Measurements from ENCODE around the gene ZNRF3.

GRCh38 chr22:28892175-28892731 is 8.9 kb downstream of the ZNRF3 start:
- no peak for TF ChIP-seq POLR2AphosphoS5 (IDR thresholded peaks at IDR 0.05)
- no peak for TF ChIP-seq CTCF (IDR thresholded peaks at IDR 0.05; ENCODE audit: poor library complexity, severe bottlenecking)
- TF ChIP-seq, protein P1, sequence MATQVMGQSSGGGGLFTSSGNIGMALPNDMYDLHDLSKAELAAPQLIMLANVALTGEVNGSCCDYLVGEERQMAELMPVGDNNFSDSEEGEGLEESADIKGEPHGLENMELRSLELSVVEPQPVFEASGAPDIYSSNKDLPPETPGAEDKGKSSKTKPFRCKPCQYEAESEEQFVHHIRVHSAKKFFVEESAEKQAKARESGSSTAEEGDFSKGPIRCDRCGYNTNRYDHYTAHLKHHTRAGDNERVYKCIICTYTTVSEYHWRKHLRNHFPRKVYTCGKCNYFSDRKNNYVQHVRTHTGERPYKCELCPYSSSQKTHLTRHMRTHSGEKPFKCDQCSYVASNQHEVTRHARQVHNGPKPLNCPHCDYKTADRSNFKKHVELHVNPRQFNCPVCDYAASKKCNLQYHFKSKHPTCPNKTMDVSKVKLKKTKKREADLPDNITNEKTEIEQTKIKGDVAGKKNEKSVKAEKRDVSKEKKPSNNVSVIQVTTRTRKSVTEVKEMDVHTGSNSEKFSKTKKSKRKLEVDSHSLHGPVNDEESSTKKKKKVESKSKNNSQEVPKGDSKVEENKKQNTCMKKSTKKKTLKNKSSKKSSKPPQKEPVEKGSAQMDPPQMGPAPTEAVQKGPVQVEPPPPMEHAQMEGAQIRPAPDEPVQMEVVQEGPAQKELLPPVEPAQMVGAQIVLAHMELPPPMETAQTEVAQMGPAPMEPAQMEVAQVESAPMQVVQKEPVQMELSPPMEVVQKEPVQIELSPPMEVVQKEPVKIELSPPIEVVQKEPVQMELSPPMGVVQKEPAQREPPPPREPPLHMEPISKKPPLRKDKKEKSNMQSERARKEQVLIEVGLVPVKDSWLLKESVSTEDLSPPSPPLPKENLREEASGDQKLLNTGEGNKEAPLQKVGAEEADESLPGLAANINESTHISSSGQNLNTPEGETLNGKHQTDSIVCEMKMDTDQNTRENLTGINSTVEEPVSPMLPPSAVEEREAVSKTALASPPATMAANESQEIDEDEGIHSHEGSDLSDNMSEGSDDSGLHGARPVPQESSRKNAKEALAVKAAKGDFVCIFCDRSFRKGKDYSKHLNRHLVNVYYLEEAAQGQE (IDR thresholded peaks at IDR 0.05; ENCODE audit: borderline replicate concordance), result no peak
- no peak for TF ChIP-seq RAD21 (conservative IDR thresholded peaks at IDR 0.05)
- TF ChIP-seq EZH2 (IDR thresholded peaks at IDR 0.05; ENCODE audit: borderline replicate concordance, insufficient read depth, low read length, poor library complexity, severe bottlenecking), result no peak
- no peak for TF ChIP-seq MXI1 (conservative IDR thresholded peaks at IDR 0.05; ENCODE audit: poor library complexity, severe bottlenecking)
